GM19239 (cell line): Measurements from ENCODE around the gene NEDD4.
A peak's percentile ranks its signal among the peaks of the same experiment; 100 is the strongest.
"Not testable (repeated sequence)": the region's sequence is repeated elsewhere in the genome, so short reads cannot be mapped to it uniquely, and the experiment has no call there.

Experiments used
- DNase-seq: peaks from one replicate; pipeline ENCODE4 v3.0.0; 2011; ENCODE audit warnings: low spot score; ENCODE audit not compliant: insufficient read length
- FAIRE-seq: peaks from 2 replicates; lab custom pipeline; 2011; peaks lifted over from hg19 to GRCh38; lab: Jason Lieb, UNC

The NEDD4 gene

DNA sequence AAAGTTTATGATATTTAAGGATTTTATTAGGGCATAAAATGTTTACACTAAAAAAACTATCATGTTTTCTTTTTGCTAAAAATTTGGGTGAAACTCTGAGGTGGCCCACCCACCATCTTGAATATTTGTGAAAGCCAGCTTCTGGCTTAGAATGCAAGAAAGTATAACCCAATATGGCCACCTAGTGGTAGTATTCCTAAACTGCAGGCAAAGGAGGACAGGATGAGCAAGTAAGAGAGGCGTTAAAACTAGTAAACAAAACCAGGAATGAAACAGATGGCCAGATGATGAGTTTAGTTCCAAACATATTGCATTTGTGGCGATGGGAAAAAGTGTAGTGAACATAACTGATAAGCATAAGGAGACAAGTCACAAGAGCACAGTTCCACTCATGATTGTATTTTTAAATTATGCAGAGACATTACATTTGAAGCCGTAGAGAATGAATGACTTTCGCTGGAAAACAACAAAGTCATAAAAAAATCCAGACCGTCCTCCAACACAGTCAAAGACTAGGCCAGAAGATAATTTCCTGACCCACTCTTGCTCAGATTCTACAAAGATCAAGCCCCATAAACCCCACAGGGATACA, 147.2 kb downstream of the NEDD4 start:
- FAIRE-seq = peak; percentile 91
- DNase-seq = peak; percentile 31

DNA sequence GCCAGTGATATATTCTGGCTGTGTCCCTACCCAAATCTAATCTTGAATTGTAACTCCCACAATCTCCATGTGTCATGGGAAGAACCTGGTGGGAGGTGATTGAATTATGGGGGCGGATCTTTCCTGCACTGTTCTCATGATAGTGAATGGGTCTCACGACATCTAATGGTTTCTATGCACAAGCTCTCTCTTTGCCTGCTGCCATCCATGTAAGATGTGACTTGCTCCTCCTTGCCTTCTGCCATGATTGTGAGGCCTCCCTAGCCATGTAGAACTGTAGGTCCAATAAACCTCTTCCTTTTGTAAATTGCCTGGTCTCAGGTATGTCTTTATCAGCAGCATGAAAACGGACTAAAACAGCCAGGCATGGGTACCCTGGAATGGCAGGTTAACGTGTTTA, 150.5 kb downstream of the NEDD4 start:
- not testable (repeated sequence) for FAIRE-seq, DNase-seq

DNA sequence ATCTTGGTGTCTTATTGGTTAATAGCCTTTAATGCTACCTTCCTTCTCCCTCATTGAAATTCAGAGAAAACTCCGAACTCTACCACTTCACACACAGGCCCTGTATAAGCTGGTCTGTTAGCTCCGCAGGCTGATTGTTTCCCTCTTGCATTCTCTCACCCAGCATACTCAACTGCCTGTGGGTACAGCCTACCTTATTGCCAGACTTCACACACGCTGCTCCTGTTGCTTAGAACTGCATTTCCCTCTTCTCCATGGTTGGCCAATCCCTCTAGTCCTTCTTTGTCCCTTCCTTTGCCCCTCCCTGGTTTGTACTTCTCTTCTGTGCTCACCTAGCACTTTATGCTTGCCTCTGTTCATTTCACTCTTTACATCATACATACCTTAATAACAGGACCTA, 157.5 kb downstream of the NEDD4 start:
- FAIRE-seq = no peak

DNA sequence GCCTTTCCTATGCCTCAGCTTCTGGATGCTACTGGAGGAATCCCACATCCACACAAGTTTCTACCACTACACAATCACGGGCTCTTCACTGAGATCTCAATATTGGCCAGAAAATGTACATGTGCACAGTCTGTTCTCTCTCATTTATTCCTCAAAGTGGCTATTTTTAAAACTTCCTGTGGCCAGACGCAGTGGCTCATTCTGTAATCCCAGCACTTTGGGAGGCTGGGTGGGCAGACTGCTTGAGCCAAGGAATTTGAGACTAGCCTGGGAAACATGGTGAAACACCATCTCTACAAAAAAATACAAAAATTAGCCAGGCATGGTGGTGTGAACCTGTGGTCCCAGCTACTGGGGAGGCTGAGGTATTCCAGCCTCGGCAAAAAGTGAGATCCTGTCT, 159.1 kb downstream of the NEDD4 start:
- FAIRE-seq (no peak), DNase-seq (no peak)

More for the DNA sequence above, 157.5 kb downstream of the NEDD4 start:
- DNase-seq = no peak

DNA sequence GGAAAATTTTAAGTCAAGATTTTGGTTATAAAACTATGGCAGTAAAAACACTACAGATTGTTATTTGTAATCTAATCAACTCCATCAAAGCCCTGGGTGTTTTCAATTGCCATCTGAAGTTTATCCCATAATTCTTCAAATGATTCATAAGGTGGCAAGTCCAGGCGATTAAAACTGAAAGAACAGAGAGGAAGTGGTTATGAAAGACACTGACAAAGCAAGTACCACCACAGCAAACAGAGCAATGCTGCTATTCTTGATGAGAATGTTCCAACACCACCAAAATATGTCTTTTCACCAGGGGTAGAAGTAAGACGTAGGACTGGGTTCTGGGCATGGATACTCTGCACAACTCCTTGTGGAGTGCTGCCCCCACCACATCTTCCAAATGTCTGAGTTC, 163.6 kb downstream of the NEDD4 start:
- FAIRE-seq (no peak), DNase-seq (no peak)

DNA sequence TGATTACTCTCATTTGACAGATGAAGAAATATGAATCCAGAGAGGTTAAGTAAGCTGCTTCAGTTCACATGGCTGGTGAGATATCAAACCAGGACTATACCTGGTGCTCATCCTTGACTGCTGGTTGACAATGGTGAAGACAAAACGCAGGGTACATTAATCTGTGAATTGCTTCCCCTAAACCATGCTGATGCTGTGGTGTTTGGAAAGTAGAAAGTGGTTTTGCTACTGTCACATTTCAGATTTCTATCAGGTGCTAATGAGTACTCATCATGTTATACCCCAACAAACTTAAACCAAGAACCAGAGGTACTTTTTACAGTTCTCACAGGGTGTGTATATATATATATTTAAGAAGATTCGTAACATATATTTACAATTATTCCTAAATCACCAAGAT, 165.5 kb downstream of the NEDD4 start:
- FAIRE-seq = no peak
- DNase-seq = no peak

DNA sequence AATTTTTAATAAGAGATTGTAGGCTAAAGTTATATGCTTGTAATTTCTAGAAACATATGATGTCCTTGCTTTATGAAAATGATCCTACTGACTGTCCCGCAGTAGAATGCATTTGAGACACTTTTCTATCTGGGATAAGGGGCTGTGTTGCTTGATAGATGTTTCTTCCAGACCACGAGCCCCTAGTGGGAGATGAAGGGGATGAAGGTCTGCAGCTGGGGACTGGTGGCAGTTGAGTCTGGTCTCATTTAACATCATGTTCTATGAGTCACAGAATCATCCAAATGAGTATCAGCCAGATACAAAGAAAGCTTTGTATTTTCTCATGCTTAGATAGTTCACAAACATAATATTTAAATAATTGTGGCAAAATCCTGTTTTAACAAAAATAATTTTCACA, 166.2 kb downstream of the NEDD4 start:
- FAIRE-seq (no peak), DNase-seq (no peak)

DNA sequence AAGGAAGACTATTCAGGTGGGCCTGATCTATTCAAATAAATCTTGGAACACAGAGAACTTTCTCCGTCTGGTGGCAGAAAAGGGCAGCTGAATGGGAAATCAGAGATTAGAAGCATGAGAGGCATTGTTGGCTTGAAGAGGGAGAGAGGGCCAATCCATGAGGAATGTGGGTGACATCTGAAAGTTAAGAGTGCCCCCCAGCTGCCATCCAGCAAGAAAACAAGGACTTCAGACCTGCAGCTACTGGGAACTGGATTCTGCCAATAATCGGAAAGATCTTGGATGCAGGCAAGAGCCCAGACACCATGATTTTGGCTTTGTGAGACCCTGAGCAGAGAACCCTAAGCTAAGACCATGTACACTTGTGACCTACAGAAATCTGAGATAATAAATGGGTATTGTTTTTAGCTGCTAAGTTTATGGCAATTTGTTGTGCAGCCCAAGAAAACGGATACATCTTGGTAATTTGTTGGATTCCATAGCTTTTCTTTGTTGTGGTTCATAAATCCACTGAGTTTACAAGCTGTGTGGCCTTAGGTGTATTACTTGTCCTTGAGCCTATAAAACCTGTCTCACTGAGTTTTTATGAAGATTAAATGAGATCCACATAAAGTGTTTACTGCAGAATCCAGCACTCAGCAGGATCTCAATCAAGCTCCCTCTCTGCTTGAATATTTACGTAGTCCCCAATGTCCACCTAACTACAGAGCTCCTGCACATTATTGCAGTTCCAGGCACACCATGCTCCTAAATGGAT, 168.4 kb downstream of the NEDD4 start:
- DNase-seq (no peak), FAIRE-seq (no peak)

DNA sequence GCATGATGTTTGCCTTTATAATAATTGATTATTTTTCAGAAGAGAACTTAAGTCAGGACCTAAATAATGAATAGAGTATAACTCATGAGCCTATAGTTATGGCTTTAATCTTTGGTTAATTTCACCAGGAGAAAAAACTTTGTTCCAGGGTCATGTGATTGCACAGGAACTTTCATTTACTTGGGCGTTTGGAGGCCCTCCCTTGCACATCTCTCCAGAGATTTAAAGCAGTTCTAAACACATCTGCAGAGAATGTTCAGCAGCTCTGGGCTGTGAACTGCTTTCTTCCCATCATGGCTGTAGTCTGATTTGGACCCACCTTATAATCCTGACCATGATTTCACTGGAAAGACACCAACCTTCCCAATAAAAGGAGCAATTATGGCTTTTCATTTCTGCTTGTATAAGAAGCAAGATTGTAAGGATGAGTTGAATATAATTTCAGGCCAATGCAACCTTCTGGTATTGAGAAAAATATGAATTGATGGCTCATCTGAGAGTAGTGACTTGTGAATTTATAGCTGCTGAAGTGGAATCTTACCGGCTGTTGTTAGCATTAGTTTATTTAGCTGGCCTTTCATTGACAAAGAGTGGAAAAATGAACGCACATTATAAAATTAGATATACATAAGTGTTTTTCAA, 169.6 kb downstream of the NEDD4 start:
- FAIRE-seq = no peak

DNA sequence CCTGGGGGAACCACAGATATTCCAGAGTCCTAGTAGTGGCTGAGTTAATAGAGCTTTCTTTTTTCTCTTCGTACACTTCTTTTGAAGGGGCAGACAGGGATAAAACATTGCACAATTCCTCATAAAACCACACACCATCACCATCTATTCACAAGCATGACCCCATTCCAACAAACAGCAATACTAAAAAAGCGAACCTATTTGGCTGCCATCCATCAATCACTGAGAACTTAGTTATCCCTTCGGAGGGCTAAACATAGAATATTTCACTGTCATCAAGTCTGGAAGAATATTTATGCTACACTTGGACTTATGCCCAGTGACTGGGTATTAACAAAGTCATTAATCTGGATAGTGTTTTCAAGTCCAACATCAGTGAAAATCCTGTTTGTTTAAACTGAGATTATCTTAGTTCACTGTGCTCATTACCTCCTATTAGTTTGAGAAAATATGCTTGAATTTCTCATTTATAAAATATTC, 170.2 kb downstream of the NEDD4 start:
- no peak for DNase-seq

More for the DNA sequence above, 169.6 kb downstream of the NEDD4 start:
- DNase-seq = no peak

DNA sequence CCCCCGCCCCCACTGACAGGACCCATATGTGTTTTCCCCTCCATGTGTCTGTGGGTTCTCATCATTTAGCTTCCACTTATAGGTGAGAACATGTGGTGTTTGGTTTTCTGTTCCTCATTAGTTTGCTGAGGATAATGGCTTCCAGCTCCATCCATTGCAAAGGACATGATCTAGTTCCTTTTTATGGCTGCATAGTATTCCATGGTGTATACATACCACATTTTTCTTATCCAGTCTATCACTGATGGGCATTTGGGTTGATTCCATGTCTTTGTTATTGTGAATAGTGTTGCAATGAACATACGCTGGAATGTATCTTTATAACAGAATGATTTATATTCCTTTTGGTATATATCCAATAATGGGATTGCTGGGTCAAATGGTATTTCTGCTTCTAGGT, 171.7 kb downstream of the NEDD4 start:
- not testable (repeated sequence) for DNase-seq, FAIRE-seq

More for the DNA sequence above, 170.2 kb downstream of the NEDD4 start:
- FAIRE-seq = no peak

DNA sequence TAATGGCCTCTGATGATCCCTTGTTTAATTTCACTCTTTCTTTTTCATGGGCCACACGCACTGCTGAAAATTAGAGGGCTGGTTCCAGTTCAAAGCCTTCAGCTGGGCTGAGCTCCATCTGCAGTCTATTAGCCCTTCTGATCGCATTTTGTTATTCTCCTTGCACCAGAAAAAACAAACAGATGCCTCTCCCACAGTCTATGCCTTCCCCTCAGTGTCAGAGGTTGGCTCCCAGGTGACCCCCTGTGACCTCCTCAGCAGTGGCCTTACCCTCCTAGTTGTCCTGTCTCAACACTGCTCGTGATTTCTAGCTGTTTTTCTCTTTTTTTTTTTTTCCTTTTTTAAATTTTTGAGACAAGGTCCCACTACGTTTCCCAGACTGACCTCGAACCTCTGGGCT, 173.4 kb downstream of the NEDD4 start:
- no peak for FAIRE-seq
- no peak for DNase-seq

DNA sequence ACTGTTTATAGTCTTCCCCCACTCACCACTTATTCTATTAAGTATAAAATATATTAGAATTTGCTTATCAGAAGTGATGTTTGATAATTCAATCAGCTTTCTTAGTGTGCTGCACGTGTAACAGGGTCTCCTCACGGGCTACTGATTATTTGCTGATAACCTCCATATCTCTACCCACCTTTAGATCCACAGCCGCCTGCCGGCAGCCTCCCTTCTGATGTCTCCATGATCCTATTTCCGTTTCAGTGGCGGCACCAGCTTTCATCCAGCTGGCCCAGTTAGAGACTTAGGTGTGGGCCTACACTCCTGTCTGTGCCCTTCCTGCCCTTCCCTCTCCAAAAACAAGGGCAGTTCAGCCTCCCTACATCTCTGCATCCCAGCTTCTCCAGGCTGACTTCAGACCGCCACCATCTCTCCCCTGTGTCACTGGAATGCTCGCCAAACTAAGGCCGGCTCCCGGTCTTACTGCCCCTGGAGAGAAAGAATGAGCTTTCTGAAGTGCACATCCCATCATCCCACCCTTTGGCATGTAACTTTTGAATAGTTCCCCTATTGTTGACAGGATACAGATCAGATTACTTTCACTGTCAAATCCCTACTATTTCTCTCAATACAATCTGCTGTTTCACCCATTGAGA, 173.9 kb downstream of the NEDD4 start:
- FAIRE-seq (no peak), DNase-seq (no peak)

DNA sequence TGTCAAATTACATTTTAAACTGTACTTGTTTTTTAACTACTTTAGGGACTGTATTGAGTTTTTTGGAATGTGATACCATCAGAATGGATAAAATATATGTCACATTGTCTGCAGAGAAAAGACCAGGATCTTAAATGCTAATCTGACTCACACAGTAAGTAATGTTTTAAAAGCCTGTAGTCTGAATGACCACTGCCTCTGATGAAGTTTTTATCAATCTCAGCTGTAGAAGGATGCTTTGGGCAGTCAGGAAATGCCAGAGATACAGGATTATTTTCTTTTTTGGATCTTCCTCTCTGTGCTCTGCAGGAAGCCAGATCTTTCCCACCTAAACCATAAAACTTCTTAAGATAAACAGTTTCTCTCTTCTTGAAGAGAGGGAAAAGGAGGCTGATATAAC, 177.4 kb downstream of the NEDD4 start:
- FAIRE-seq = no peak

DNA sequence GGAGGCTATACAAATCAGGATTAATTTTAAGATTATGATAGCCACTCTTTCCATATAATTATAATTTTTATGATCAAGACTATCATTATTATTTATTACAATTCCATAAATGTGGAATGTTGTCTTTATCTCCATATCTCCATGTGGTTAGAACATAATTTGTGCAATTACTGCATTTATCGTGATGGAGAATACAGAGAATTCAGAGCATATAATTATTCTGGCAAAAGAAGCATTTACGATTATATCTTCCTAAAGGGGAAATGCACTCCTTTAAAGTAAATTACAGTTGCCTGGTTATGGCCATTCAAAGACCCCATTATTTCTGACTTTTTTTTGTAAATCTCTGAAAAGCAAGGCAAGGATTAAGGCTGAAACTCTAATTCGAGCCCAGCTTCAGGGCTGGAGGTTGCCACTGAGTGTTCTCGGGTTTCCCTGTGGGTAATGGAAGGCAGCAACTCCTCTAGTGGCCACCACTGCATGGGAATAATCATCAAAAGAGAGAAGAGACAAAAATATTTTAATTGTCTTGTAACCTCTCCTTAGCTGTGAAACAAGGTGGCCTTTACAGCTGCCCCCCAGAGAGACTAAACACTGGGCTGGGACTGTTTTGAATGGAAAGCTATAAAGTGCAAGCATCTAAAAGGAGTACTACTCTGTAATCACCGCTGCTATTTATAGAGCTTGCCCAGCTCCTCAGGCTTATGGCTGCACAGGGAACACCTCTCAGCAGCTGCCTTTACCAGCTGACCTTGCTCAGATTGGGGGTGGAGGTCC, 190.6 kb downstream of the NEDD4 start:
- no peak for FAIRE-seq
- no peak for DNase-seq

More for the DNA sequence above, 177.4 kb downstream of the NEDD4 start:
- no peak for DNase-seq

DNA sequence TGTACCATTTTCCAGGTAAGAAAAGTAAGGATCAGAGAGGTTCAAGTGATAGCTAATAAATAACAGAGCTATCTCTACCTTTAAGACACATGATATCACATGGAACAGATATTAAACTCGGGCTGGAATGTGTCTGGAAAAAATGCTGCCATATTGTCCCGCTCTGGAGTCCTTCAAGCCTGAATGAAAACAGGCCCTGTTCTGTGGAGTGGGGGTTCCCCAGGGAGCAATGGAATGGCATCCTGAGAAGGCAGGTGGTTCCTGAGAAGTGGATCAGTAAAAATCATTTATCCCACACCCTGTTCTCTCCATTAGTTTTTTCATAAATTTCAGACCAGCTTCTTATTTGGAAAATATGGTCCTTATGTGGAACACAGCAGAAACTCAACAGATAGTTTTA, 193.2 kb downstream of the NEDD4 start:
- no peak for FAIRE-seq
- DNase-seq = no peak

DNA sequence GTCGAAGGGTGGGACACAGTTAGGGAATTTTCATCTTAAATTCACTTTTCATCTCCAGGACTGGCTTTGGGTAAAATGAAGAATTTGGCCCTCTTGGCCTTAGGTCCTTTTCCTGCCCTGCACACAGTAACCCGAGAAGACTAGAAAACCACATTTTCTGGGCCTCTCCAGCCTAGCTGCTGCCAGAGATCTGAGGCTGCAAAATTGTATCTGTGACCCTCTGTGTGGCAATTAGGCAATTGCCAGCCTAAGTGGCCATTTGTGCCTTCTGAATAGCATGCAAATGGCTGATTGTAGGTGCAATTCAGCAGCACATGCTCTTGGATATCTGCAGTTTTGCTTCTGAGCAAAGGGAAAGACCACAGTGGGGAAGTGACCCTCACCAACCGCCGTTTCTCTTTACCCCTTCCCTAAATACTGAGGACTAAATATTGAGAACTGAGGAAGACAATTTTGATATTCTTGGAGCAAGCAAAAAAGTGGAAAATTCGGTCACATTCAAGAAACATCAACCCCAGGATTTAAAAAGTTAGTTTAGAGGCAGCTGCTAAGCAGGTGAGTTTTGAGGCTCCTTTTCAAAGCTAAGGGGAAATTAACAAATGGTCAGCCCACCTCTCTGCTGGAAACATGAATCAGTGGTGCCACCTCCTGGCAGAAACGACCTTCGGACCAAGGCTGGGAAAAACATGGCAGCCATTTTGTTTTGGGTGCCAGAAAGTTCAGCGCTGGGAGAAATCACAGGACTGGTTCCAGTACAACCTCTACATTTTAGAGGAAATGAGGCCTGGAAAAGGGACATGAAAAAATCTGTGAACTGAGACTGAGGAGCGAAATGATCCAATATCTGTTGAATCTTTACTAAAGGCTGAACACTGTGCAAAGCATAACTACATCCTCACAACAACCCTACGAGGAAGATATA, 193.9 kb downstream of the NEDD4 start:
- FAIRE-seq = no peak
- DNase-seq = peak; percentile 13

DNA sequence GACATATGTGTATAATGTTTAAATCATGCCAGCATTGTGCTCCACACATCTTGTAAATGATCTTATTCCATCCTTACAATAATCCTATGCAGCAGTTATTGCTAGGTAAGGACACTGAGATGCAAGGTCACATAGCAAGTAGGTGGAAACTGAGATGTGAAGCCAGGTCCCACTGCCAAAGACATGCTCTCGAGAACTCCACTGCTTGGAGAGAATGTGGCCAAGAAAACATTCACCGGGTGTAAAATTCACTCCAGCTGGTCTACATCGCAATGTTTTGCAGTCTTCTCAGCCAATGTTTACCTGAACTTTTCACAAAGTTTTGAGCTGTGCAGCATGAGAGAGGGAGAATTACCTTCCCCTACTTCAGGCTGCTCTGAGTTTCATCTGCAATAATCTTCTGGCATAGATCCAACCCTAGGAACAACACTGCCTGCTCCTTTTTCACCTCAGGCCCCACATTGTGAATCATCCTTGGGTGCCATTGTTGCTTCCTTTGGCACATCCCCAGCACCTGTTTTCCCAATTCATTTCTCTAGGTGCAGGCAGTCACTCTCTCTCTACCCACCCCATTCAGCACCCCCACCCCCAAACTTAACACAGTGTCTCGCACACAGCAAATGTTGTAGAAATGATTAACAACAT, 197.0 kb downstream of the NEDD4 start:
- FAIRE-seq (no peak), DNase-seq (no peak)

DNA sequence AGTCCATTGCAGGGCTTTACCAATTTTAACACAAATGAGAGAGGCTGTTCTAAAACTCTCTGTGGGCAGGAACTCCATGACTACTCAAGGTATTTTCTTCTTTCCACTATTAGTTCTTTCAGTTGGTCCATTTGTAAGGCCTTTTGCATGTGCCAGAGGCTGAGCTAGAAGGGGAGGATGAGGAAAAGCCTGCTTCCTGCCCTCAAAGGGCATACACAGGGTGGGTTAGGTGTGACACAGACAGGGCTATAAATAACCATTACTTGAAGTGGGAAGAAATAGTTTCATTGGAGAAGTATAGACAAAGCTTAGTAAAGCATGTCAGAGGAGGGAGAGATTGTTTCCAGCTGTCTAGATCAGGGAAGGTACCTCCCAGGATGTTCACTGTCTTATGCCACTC, 198.4 kb downstream of the NEDD4 start:
- DNase-seq (no peak), FAIRE-seq (no peak)
